ENCODE measurements around the gene RNU6-9.

RNU6-9 gene

DNA sequence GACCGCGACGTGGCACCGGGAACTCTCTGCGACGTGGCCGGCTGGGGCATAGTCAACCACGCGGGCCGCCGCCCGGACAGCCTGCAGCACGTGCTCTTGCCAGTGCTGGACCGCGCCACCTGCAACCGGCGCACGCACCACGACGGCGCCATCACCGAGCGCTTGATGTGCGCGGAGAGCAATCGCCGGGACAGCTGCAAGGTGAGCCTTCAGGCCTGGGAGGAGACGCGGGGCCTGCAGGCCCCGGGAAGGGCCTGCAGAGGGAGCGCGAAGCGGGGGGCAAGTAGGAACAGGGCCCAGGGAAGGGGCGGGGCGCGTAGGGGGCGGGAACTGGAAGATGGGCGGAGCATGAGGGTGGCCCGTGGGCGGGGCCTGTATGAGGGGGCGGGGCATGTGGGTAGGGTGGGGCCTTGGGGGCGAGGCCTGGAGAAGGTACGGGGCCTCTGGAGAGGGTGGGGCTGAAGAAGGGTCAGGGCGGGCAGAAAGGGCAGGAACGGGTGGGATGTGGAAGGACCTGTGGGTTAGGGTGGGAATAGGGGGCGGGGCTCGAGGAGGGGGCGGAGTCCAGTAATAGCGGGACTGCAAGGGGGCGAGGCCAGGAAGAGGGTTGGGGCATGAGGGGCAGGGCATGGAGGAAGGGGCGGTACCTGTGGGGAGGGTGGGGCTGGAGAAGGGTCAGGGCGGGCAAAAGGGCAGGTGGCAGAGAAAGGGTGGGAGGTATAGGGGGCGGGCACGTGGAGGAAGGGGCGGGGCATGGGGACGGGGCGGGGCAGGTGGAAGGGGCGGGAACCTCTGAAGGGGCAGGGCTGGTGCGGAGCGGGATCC is 31.3 kb upstream of the RNU6-9 start:
- no peak for FAIRE-seq

DNA sequence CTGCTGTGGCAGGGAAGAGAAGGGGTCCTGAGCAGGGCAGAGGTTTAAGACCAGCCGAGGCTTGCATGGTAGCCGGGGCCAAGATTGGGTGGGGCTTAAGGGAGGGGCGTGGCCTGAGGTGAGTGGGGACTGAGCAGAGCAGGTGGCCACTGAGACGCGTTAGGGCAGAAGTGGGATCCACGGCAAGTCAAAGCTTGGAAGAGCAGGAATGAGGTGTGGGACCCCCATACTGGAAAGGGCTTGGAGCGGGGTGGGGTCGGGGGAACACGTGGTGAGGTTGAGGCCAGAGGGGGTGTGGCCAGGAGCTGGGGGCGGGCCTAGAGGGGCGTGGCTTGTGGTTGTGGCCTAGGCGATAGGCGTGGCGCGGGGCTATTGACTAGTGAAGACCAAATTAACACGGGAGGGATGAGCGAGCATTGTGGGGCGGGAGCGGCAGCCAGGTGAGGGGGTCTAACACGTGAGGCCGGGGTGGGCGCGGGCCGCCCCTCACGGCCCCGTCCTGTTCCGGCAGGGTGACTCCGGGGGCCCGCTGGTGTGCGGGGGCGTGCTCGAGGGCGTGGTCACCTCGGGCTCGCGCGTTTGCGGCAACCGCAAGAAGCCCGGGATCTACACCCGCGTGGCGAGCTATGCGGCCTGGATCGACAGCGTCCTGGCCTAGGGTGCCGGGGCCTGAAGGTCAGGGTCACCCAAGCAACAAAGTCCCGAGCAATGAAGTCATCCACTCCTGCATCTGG is 30.5 kb upstream of the RNU6-9 start:
- FAIRE-seq, result no peak
- no peak for DNase-seq (ENCODE audit: low spot score)

More for the DNA sequence above, 31.3 kb upstream of the RNU6-9 start:
- DNase-seq (ENCODE audit: low spot score), result no peak

DNA sequence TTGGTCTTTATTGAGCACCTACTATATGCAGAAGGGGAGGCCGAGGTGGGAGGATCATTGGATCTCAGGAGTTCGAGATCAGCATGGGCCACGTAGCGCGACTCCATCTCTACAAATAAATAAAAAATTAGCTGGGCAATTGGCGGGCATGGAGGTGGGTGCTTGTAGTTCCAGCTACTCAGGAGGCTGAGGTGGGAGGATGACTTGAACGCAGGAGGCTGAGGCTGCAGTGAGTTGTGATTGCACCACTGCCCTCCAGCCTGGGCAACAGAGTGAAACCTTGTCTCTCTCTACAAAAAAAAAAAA is 30.0 kb upstream of the RNU6-9 start:
- no peak for FAIRE-seq
- DNase-seq (ENCODE audit: low spot score), result no peak

DNA sequence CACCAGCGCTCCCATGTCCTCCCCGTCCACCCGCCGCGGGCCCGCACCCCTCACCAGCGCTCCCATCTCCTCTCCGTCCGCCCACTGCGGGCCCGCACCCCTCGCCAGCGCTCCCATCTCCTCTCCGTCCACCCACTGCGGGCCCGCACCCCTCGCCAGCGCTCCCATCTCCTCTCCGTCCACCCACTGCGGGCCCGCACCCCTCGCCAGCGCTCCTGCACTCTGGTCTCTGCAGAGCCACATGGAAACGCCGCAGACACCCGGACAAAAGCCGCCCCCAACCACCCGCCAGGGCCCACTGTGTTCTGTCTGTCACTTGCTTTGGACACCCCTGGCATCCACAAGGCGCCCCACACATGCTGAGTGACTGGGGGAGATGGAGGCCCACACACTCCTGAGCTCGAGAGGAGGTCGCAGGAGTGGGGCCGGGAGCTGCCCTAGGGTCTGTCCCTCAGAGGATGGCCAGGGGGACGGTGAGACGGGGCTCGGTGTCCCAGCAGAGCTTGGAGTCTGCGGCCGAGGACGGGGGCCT is 26.4 kb upstream of the RNU6-9 start:
- FAIRE-seq, result no peak
- DNase-seq (ENCODE audit: low spot score), result no peak

DNA sequence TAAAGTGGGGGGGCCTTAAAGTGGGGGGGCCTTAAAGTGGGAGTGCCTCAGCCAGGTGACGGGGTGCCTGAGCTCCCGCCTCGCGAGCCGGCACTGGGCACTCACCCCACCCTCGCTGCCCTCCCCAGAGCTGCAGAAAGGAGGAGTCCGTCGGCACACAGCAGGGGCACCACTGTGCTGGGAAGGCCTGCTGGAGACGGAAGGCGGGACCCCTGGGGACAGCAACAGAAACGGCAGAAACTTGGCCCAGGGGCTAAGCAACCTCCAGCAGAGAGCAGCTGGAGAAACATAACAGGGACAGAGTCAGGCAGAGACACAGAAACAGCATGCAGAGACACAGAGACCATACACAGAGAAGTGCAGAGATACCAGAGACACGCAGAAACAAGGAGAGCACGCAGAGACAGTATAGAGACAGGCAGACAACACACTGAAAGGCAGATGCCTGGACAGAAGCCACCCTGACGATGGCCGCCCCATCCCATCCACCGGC is 25.9 kb upstream of the RNU6-9 start:
- DNase-seq (ENCODE audit: low spot score) (no peak), FAIRE-seq (no peak)

DNA sequence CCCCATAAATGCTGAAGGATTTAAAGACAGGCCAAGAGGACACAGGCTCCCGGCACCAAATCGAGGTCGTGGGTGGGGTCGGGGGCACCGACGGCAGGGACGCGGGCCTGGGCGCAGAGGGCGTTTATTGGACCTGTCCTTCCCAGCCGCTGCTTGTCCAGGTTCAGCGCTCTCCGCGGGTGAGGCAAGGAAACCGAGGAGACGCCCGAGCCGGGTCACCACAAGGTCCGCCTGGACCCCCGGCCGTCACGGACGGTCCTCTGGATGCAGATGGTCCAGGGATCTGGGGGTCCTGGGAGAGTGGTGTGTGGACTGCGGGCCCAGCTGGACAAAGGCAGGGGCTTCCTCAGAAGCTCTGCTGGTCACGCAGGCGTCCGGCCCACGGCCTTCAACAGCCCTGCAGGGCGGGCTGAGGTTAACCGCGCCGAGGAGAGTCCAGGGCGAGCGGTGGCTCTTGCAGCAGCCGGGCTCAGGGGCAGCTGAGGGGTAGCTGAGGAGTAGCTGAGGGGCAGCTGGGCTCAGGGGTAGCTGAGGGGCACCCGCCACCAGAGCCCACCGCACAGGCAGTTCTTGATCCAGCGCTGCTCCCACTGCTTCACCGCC is 25.3 kb upstream of the RNU6-9 start:
- FAIRE-seq (no peak), DNase-seq (ENCODE audit: low spot score) (no peak)

DNA sequence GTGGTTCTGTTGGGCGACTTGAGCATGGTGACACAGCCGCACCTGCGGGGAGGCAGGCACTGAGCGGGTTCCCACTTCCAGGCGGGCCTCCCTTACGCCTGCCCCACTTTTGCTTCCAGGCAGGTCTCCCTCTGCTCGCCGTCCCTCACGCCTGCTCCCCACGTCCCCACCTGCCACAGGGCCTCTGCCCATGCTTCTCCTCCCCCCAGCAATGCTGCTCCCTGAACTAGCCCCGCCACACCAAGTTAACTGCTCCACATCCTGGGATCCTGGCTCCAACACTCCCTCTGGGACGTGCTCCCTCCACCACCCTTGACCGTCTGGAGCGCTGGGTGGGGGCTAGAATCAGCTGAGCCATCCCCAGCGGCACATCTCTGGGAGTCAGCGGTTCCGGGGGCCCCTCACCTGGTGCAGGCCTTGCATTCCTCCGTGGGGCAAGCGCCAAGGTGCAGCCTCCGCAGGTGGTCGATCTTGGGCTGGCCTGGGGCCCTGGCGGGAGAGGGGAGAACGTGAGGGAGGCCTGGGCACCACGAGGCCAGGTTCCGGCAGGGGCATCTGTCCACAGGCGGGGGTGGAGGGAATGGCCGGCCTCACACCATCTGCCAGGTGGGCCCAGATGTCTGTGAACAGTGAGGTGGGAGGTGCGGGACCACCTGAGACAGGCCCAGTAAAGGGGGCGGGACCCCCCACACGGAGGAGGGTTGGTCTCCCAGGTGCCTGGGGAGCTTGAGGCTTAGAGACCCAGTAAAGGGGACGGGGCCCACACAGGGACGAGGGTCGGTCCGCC is 24.6 kb upstream of the RNU6-9 start:
- no peak for FAIRE-seq
- no peak for DNase-seq (ENCODE audit: low spot score)

DNA sequence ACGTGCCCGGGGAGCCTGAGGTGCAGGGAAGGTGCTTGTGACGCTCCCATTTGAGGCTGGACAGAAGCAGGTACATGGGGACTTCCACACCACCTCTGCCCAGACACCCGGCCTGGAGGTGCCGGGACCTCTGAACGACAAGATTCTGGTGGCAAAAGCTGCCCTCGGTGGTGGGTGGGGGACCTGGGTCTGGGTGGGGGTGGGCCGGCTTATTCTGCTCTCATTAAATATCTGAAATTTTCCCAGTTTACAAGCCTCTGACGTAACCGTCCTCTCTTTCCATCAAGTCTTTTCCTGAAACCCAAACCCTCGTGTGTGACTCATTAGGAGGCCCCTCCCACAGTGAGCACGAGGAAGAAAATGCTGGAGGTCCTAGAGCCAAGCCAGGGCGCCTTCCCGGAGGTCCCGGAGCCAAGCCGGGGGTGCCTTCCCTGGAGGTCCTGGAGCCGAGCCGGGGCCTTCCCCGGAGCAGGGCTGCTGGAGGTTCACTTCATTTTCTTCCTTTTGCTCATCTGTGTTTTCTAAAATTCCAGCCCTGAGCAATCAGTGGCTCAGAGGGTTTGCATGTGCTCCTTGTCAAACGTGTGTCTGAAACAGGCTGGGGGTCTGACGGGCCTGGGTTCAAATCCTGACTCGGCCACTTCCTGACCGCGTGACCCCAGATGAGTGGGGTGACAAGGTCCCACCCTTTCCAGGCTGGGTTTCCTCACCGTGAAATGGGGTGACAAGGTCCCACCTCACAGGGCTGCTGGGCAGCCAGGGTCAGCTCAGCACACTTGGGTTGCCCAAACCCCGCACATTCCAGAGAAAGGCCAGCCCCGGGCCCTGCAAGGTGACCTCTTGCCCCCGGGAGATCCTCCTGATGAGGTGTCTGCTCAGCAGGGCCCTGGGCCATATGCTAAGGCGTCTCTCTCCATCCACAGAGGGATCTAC is 23.8 kb upstream of the RNU6-9 start:
- FAIRE-seq (no peak), DNase-seq (ENCODE audit: low spot score) (peak; percentile 53)

DNA sequence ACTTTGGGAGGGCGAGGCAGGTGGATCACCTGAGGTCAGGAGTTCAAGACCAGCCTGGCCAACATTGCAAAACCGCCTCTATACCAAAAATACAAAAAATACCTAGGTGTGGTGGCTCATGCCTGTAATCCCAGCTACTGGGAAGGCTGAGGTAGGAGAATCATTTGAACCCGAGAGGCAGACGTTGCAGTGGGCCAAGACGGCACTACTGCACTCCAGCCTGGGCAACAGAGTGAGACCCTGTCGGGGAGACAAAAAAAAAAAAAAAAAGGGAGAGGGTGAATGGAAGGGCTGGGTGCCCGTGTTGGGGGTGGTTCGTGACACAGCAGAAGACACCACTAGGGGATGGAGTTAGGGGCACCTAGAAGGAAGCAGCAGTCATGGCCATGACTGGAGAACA is 23.0 kb upstream of the RNU6-9 start:
- no peak for FAIRE-seq
- no peak for DNase-seq (ENCODE audit: low spot score)

DNA sequence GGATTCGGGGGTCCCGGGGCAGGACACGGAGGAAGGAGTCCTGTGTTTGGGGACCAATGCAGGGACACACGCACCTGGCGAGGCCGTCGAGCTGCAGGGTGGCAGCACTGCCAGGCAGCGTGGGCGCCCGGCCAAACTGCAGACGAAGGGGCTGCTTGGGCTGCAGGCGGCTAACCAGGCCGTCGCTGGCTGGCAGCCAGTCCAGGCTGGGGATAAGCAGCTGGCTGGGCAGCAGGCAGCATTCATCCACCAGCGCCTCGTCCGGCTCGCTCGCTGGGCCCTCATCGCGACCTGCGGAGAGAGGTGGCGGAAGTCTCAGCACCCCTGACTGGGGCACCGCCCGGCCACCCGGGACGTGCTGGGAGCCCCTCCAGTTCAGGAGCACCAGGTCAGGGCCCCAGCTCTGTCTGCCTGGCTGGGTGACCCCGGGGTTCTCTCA is 22.3 kb upstream of the RNU6-9 start:
- DNase-seq (ENCODE audit: low spot score), result no peak
- FAIRE-seq, result no peak

DNA sequence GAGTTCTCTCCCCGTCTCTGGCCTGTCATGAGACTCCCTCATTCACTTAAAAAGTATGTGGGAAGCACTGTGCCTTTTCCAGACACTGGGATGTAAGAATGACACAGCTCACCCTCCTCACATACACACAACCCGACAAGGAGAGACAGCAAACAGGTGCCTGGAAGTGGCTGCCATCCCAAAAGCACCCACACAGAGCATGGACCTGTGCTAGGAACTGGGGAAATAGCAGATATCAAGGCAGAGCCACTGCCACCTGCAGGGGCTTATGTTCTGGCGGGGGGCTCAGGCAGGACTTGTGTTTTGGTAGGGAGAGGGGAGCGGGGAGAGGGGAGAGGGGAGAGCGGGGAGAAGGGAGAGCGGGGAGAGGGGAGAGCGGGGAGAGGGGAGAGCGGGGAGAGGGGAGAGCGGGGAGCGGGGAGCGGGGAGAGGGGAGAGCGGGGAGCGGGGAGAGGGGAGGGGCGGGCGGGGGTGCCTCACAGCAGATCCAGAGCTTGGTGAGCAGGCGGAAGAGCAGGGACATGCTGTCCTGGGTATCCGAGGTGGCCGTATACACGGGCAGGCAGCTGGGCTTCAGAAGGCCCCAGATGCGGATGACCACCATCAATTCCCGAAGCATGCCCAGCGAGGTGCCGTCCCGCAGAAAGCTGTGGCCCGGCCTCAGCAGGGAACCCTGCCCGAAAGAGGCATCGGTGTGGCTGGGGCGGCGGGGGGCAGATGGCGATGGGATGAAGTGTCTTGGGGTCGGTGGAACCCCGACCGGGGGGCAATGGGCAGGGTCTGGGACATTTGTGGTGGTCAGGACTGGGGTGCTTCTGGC is 21.6 kb upstream of the RNU6-9 start:
- DNase-seq (ENCODE audit: low spot score), result no peak
- no peak for FAIRE-seq

DNA sequence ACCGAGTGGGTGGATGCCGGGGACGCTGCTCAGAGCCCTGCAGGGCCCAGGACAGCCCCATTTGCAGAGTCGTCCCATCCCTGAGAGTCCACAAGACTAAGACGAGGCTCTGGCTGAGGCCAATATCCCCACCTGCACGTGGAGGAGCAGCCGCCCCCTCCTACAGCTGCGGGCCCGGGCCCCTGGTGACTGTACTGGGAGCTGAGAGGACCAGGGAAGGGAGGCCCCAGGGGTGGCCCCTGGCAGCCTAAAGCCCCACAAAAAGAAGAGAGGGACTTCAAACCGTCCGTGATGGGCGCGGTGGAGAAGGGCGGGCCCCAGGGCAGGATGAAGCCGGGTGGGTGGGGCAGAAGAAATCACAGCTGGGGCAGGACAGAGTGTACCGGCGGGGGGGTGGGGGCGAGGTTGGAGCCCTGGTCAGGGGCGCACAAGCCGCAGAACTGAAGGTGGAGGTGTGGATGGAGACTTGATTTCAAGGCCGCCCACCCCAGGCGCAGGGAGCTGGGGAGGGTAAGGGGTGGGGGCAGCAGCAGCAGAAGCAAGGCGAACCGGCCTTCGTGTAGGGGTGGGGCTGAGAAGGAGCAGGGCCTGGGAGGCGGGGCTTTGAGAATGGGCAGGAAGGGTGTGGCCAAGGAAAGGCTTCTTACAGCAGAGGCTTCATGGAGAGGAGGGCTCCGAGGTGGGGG is 20.9 kb upstream of the RNU6-9 start:
- FAIRE-seq (no peak), DNase-seq (ENCODE audit: low spot score) (no peak)

DNA sequence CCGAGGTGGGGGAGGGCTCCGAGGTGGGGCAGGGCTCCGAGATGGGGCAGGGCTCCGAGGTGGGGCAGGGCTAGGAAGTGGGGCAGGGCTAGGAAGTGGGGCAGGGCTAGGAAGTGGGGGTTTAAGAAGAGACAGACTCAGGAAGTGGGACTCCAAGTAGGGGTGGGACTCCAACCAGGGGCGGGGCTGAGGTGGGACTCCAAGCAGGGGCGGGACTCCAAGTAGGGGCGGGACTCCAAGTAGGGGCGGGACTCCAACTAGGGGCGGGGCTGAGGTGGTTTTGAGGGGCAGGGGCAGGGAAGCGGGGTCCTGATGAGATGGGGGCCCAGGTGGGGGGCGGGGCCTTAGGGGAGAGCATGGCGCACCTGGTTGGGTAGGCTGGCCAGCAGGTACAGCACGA is 20.2 kb upstream of the RNU6-9 start:
- FAIRE-seq (no peak), DNase-seq (ENCODE audit: low spot score) (peak; percentile 24)

DNA sequence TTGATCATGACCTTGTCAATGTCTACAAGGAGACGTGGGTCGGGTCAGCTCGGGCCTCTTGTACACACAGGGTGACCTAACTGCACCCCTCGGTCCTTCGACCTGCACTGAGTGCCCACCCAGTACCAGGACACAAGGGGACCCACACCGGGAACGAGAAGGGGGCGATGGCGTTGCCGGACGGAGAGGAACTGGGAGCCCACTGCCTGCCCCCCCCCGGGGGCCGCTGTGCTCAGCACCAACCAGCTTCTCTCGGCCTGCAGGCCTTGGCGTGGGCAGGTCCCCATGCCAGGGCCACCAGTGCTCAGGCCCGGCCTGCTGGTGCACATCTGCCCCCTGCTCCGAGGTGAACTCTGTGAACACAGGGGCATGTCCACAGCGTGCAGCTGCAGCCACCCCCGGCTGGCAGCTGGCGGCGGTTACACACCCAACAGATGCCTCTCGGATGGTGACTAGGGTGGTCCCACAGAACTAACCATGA is 19.7 kb upstream of the RNU6-9 start:
- DNase-seq (ENCODE audit: low spot score), result no peak
- no peak for FAIRE-seq

DNA sequence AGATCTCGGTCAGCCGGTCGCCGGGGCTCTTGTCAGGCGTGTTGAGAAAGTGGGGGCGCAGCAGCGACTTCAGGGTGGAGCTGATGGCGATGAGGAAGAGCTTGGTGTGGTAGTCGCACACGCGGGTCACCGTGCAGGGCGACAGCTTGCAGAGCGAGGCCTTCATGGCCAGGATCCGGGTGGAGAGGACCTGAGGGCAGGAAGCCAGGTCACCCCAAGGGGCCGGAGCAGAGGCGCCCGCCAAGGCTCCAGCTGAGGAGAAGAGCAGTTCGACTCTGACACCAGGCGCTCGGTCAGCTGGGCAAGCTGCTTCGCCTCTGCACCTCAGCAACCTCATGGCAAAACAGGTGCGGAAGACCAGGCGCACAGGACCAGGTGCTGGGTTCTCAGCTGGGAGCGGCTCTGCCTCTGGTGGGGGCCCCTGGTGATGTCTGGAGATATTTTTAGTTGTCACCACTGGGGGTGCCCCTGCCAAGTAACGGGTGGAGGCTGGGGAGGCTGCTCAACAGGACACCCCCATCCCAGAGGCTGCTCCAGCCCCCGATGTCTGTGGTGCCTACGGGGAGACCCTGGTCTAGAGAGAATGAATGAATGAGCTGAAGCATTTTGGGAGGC is 17.9 kb upstream of the RNU6-9 start:
- no peak for FAIRE-seq

DNA sequence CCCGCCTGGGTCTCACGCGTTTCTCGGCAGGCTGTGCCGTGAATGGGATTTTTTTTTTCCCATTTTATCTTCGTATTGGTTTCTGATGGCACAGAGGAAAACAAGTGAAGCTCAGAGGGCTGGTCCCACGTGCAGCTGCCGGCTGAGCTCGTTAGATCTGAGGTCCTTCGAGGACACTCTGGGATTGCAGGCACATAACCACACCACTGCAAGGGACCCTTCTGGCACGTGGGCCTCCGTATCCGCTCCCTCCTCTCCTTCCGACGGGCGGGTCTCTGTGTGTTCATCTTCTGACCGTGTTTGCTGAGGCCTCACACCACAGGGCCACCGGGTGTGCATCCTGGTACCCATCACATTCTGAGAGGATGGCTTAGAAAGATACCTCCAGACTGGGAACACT is 17.2 kb upstream of the RNU6-9 start:
- FAIRE-seq (no peak), DNase-seq (ENCODE audit: low spot score) (no peak)

More for the DNA sequence above, 17.9 kb upstream of the RNU6-9 start:
- DNase-seq (ENCODE audit: low spot score), result no peak

DNA sequence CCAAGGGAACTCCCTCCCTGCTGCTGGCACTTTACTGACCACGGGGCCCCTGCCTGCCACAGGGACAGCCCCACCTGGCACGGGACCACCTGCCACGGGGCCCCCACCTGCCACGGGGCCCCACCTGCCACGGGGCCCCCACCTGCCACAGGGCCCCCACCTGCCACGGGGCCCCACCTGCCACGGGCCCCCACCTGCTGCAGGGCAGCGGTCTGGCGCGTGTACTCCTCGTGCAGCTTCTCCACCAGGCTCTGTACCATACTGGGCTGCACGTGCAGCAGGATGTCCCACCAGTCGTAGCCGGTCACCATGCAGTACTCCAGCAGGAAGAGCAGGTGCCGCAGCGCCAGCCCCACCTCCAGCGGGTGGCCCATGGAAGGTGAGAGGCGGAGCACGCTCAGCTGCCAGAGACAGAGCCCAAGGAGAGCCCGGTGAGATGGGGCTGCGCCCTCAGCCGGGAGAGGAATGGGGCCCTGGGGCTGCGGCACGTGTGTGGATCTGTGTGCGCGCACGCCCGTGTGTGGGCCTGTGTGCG is 16.4 kb upstream of the RNU6-9 start:
- no peak for FAIRE-seq
- DNase-seq (ENCODE audit: low spot score), result no peak
